Left kidney (tissue), 2 donors: Measurements from ENCODE around the gene NYNRIN. TPM values are rescaled to one million over a fixed set of nuclear protein-coding genes. Genes with fewer than 3 reads are reported as not detected.
A peak's percentile ranks its signal among the peaks of the same experiment; 100 is the strongest.

Source experiments
- DNase-seq: peaks from one replicate; pipeline ENCODE4 v3.0.0-alpha.2; 2013
- polyA plus RNA-seq: library from polyadenylated mRNA; unstranded; fragments of 120-200 nt; gene quantifications from one replicate; pipeline ENCODE4 v1.2.1, GENCODE V29; 2013; ENCODE audit not compliant: insufficient read length

NYNRIN gene
- polyA plus RNA-seq, 1 donor: 54.6 TPM

DNA sequence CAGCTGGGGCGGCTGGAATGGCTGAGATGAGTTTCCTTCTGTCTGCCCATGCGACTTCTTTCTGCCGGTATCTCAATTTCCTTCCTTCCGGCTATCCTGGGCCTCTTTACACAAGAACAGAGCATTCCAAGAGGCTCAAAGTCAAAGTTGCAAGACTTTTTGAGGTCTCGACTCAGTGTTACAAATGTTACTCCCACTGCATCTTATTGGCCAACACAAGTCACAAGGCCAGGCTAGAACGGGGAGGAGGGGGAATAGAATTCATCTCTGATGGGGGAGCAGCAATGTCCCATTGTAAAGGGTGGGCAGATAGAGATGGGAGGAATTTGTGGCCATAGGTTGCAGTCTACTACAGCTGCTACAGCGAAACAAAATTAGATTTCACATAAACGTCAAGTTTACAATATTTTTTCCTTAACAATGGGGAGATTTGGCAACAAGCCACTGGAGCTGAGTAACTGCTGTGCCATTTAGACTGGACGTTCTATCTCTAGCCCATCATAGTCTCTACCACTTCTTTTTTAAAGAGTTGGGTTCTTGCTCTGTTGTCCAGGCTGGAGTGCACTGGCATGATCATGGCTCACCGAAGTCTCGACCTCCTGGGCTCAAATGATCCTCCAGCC is 9.5 kb upstream of the NYNRIN start:
- DNase-seq: no peak

DNA sequence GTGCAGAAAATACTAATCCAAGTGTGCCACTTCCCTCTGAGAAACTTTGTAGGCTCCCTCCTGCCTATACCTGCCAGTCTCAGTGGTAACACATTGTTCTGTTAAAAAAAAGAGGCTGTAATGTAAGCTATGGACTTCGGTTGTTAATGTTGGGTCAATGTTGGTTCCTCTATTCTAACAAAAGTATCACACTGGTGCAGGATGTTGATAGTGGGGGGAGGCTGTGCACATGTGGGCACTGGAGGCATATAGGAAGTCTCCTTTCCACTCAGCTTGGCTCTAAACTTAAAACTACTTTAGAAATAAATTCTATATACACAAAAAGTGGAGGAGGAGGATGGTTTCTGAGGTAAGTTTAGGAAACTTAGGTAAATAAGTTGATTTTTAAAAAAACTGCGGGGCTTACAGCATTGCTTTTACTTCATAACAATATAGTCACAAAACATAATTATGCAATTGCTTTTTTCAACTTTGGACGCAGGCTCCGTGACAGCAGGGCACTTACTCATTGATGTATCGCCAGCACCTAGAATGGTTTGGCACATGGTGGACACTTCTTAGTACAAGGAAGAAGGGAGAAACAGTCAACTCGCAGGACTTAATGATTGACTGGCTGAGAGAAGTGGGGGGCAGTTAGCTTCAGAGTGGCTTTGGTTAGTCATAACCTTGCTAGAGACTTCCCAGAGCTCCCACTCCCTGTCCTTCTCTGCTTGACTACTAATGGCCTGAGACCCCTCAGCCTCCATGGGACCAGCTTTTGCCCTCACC is 7.9 kb upstream of the NYNRIN start:
- DNase-seq: no peak

DNA sequence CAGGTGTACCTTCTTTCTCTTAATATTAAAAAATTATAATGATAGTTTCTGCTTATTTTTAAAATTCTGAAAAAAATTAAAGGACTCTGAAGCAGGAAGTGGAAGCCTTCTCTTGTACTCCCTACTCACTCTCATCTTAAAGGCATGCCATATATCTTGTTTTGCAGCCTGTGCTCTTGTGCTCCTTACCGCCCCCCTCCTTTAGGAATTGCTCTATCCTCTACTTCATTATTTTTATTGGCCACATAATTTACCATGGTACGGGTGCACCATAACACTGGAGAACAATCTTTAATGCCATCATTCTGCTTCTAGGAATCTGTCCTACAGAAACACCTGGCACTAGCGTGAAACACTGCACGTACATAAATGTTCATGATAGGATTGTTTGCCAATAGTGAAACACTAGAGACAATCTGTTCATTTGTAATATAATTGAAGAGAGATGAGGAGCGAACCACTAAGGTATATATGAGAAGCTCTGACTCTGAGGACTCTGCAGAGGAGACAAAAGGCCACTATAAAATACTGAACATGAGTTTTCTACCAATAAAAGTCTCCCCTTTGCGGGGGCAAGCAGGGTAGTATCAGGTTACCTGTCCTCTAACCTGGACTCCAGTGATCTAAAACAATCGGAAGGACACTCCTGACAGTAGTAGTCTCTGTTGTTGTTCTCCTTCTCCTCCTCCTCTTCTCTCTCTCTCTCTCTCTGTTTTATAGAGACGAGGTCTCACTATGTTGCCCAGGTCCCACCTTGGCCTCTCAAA is 6.3 kb upstream of the NYNRIN start:
- peak; percentile 67 for DNase-seq

DNA sequence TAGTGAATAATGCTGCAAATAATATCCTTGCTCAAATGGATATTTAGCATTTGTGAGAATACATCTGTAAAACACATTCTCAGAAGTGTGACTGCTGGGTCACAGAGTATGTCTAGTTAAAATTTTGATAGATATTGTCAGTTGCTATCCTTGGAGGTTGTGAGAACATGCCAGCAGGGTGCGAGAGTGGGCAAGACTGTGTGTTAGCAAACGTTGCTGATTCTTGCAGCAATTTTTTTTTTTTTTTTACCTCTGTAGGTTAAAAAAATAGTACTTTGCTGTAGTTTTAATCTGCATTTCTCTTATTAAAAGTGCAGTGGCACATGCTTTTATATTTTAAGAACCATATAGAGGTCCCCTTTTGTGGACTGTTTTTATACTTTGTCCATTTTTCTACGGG is 4.5 kb upstream of the NYNRIN start:
- DNase-seq: no peak

DNA sequence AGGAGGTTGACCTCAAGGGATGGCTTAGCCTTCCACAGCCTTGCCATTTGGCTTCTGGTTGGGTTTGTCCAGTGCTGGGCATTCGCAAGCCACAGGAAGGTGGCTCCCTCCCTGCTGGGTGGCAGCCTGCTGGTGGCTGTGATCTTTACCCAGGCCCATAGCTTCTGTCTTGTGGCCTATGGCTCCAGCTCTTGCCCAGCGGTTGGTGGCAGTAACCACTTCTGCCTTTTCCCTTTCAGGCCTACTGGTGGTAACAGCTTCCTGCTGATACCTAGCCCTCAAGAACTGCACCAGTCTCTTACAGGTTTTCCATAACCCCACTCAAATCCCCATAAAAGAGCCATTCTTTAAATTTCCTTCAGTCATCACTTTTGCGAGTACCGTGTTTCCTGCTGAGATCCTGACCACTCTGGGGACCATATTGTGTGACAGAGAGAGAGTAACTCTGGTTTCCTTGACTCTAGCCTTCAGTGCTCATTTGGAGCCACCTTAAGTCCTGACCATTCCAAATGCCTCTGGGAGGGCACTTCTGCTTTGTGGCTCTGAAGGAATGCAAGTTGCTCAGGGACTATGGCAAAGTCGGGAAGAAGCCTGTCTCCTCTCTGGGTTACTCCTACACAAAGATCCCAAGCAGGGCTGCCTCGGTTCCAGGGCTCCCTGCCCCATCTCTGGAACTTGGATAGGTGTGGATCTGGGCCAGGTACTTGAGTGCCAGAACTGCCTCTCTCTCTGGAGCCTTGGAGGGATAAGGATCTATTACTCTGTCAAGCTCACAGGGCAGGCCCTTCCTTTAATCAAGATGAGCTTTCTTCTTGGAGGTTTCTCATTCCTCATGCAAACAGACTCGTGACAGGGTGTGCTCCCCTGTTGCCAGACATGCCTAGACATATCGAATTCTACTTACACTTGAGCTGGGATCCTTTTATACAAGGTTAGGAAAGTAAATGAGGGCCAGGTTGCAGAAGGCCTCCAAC is 2.9 kb upstream of the NYNRIN start:
- DNase-seq: no peak

DNA sequence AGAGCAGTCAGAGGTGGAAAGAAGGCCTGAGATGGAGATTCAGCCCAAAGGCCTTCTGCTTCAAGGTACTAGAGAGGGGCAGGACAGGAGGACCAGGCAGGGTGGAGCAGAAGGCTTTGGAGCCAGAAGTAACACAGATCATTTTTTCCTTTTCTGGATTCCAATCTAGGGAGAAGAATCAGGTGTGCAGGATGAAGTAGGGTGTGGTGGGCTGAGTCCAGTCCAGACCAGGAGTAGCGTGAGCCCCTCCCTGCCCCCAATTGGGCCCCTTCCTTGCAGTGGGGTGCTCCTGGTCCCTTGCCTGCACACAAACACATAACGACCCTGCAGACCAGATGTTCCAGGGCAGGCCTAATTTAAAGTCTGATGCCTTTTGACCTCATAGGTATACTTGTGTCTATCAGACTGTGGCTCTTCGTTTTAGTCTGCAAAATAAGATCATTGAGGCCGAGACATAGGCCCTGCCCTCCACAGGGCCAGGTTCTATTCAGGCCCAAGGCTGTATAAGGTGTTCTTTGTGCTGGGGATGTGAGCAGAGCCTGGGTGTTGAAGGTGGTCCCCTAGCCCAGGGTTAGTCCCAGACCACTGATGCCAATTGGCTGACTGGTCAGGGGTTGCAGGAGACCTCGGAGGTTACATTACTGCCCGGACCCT is 1.0 kb upstream of the NYNRIN start:
- DNase-seq: no peak

DNA sequence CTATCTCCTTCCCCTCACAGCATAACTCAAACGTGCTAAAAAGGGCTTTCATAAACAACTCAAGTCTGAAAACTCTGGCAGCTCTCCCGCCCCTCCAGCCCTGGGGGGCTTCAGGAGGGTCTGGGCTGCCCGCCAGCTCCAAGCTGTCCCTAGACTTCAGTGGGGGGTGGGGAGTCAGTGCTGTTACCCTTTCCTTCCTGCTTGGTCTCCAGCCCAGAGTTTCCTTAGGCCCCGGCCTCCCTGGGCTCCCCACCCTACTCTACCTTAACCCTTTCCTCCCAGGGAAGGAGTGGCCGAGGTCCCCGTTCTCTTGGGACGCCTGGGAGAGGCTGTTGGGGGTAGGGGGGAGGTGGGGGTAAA is 530 bp upstream of the NYNRIN start:
- DNase-seq: peak; percentile 80

DNA sequence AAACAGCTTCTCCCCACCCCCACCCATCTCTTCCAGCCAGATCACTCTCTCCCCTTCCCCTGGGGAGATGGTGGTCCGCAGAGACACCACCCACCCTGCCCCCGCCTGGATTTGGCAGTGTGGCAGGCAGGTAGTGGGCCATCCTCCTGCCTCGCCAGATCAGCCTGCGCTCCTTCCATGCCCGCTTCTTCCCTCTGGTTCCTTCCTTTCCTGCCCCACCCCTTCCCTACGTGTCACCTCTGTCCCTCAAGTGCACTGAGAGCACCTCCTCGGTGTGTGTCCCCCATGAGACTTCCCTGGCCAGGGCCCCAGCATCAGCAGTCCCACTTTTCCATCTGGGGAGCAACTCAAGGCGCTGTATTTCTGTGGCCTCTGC is 632 bp downstream of the NYNRIN start:
- DNase-seq: no peak

DNA sequence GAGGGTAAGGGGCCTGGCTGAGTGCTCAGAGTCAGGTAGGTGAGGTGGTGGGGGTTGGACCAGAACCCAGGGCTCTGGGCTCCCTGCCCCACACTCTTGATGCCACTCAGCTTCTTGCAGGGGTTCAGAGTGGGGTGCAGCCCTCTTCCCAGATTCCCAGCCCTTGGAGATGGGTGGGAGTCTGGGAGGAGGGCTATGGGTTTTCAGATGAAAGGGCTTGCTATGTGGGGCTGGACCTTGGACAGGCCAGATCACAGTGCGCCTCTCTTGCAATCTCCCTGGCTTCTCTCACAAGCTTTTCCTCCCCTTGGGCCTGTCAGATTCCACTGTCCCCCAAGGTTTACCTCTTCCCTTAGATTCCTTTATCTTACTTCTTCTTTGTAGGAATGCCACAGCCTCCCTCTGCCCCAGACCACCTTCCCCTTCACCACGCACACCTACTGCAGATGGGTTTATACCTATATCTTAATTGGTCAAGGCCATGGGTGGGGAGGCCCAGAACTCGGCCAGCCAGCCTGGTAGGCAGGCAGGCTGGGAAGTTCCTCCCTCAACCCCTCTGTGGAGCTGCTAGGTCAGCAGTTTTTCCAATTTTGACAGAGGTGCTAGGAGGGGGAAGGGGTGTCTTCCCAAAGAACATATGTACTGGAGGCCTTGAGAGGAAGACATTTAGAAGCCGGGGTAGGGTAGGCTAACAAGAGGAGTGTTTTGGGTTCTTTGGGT is 1.4 kb downstream of the NYNRIN start:
- DNase-seq: no peak

DNA sequence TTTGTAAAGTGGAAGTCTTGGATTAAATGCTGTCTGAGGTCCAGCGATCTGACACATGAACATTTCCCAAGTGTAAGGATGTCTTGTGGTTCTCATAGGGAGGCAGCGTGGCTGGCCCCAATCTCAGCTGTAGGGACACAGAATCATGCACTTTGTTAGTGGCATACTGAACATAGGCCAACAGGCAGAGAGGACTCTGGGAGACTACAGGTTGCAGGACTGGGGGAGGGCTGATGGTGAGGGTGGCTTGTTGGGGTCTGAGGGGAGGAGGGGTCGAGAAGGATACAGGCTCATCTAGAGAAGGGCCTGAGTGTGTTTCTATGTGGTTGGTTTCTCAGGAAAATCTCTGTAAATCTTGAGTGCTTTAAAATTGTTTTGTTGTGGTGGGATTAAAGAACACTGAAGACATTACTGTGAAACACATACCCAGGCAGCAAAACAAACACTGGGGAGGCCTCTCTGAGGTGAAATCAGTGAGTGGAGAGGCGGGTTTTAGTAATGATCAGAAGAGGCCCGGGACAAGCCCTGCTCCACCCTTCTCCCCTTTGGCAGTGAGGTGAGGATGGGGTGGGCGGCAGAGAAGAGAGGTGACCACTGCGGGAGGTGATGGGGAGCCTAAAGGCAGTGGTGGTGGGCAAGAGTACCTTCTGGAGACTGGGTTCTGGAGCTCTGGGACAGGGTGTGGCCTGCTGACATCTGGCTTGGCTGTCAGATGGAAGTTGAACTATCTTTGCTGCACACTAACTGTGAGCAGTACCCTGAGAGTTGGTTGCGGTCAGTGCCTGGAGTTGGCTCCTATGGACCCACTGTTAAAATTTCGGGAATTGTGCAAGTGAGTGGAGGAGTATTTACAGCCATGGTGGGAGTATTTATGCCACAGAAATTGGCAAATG is 3.3 kb downstream of the NYNRIN start:
- no peak for DNase-seq

DNA sequence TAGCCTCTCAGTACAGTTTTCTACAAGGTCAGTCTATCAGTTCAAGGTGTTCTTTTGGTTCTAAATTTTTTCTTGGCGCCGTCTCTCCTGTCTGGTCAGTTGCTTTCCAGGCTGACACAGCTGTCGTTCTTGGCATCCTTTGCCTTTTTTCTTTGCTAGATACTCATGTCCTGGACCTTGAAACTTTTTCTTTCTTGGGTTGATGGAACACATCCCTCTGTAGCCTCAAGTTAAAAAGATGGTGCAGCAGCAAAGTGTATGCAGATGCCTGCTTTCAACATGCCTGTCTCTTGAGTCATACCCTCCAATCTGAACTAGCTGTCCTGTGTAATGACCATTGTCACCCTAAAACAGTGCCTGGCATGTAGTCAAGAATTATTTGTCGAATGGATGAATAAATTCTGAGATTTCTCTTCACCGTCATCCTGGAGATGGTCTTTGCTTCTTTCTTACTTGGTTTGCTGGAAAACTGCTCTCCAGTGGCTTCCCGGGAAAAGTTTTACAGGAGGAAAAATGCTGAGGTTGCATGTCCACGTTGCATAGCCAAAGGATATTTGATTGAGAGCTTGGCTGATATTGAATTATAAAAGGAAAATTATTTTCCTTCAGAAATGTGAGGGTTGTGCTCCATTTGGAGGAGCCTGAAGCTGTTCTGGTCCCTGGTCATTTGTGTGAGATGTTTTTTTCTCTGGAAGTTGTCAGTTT is 4.6 kb downstream of the NYNRIN start:
- DNase-seq: no peak

DNA sequence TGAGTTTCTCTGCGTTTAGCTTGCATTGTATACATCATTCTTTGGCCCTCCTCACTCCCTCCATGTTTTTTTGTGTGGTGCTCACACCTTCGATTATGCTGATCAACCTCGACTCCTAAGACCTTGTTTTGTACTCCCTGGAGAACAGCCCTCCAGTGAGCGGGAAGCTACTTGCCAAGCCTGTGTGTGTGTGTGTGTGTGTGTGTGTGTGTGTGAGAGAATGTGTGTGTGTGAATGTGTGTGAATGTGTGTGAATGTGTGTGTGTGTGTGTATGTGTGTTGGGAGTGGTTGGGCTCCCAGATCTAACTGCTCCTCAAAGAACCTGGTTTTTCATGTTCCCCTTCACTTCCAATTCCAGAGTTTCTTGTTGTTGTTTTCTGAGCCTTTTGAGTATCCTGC is 6.0 kb downstream of the NYNRIN start:
- DNase-seq: no peak

DNA sequence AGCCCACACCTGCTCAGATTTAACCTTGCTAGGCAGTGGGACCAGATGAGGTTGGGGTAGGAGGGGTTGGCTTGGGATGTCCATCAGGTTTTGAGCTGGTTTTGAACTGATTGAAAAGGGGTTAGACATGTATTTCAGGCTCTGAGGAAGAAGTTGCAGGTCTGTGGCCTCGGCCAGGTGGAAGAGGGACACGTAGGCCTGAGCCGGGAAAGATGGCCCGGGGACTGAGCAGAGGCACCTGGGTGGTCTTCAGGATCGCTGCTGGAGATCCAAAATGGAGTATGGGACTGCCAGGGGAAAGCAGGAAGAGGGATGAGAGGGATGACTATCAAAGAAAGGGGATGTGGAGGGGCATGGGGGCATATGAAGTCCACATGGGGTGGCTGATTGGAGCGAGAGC is 7.6 kb downstream of the NYNRIN start:
- DNase-seq: no peak

DNA sequence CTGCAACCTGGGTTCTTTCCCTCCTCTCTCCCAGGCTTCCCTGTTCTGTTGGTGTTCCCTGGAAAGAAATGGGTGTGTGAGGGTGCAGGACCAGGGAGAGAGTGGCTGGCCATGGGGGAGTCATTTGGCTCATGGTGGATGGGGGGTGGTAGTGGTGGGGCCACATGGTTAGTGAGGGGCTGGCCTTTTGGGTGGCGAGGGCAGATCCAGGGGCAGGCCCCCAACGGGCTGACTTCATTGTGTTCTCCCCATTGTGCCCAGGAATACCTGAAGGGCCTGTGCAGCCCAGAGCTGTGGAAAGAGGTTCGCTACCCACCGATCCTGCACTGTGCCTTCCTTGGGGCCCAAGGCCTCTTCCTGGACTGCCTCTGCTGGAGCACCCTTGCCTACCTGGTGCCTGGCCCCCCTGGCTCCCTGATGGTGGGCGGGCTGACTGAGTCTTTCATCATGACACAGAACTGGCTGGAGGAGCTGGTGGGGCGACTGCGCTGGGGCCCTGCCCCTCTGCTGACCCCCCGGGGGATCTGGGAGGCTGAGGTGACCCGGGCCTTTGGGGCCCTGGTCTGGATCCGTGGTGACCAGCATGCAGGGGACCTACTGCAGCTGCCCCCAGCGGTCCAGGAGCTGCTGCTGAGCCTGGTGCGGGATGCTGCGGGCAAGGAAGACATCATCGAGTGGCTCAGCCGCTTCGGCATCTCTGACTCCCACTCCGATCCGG is 9.0 kb downstream of the NYNRIN start:
- DNase-seq: no peak

DNA sequence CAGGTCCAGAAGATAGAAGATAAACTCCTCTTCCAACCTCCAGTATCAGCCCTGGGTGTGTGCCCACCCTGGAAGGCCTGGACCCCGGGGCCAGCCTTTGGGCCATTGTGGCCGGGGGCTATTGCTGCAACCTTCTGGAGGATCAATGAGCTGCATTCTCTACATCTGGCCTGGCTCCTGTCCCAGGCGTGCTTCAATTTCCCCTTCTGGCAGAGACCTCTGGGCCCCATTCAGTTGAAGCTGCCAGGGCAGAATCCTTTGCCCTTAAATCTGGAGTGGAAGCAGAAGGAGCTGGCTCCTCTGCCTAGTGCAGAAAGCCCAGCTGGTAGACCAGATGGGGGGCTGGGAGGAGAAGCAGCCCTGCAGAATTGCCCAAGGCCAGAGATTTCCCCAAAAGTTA is 10.0 kb downstream of the NYNRIN start:
- DNase-seq: no peak

DNA sequence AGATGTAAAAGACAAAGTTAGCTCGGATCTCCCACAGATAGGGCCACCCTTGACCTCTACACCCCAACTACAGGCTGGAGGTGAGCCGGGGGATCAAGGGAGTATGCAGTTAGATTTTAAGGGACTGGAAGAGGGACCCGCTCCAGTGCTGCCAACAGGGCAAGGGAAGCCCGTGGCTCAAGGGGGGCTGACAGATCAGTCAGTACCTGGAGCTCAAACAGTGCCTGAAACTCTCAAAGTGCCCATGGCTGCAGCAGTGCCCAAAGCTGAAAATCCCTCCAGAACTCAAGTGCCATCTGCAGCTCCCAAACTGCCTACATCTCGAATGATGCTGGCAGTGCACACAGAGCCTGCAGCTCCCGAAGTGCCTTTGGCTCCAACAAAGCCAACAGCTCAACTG is 10.4 kb downstream of the NYNRIN start:
- no peak for DNase-seq

DNA sequence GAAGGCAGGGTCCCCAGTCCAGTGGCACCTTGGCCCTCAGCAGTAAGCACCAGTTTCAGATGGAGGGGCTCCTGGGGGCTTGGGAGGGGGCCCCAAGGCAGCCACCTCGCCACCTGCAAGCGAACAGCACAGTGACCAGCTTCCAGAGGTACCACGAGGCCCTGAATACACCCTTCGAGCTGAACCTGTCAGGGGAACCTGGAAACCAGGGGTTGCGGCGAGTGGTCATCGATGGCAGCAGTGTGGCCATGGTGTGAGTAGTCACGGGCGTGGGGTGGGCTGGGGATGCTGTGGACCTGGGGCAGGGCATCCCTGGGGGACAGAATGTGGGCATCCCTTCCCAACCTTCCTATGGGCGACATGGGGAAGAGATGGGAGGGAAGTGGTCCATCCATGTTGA is 11.2 kb downstream of the NYNRIN start:
- no peak for DNase-seq
